ENCODE data around the gene FCN3. TPM values are rescaled to one million over a fixed set of nuclear protein-coding genes. Genes with fewer than 3 reads are reported as not detected.

The FCN3 gene
- total and polyA plus RNA-seq, 9 of the 15 experiments (the other 6 are each of a cell fraction or from before 2014, with no cell fraction given) = 0.49 TPM; not detected in 8

GRCh38 chr1:27321813-27322568 lies 52.6 kb downstream of the FCN3 start, which contains the start of gene TMEM222 (continued):
- TF ChIP-seq BRCA1 (IDR thresholded peaks at IDR 0.05) = no peak
- TF ChIP-seq BRCA1 (CRISPR knock-in tag; IDR thresholded peaks at IDR 0.05) = no peak
- no peak for TF ChIP-seq MLLT1 (IDR thresholded peaks at IDR 0.05)
- 0 out of 2 replicates have a peak, but pooled peaks have one; percentile 36 for TF ChIP-seq RUNX1 (IDR thresholded peaks at IDR 0.05; ENCODE audit: low read depth)
- TF ChIP-seq TCF7L2 (IDR thresholded peaks at IDR 0.05; ENCODE audit: low read depth, low read length) = no peak
- peak; percentile 96 for TF ChIP-seq DIDO1 (tag; IDR thresholded peaks at IDR 0.05; ENCODE audit: low read depth)
- no peak for TF ChIP-seq POLR2AphosphoS2 (IDR thresholded peaks at IDR 0.05; ENCODE audit: low read length)
- TF ChIP-seq RBM39 (optimal IDR thresholded peaks at IDR 0.05; ENCODE audit: low read depth, low read length) = no peak
- peak; percentile 97 for TF ChIP-seq ZNF511 (CRISPR knock-in tag; IDR thresholded peaks at IDR 0.05)
- no peak for TF ChIP-seq ZBTB8A (IDR thresholded peaks at IDR 0.05; ENCODE audit: partially characterized antibody)
- TF ChIP-seq GMEB1 (CRISPR knock-in tag; IDR thresholded peaks at IDR 0.05) = peak; percentile 81
- TF ChIP-seq RFX1 (IDR thresholded peaks at IDR 0.05) = peak; percentile 65
- TF ChIP-seq TFE3 (CRISPR knock-in tag; IDR thresholded peaks at IDR 0.05) = no peak
- 0 out of 2 replicates have a peak, but pooled peaks have one; percentile 66 for TF ChIP-seq ZNF175 (CRISPR knock-in tag; IDR thresholded peaks at IDR 0.05; ENCODE audit: low read depth)
- no peak for TF ChIP-seq PURB (CRISPR knock-in tag; IDR thresholded peaks at IDR 0.05; ENCODE audit: low read depth)
- TF ChIP-seq SMARCC2 (IDR thresholded peaks at IDR 0.05; ENCODE audit: low read depth) = no peak
- TF ChIP-seq MYNN (IDR thresholded peaks at IDR 0.05) = peak; percentile 80; the same call in 1 of the 2 replicates
- no peak for TF ChIP-seq MYNN (CRISPR knock-in tag; IDR thresholded peaks at IDR 0.05)
- peak; percentile 99 for TF ChIP-seq CREM (IDR thresholded peaks at IDR 0.05; ENCODE audit: low read depth)
- no peak; the same call in 1 of the 2 replicates for TF ChIP-seq TCF15 (CRISPR knock-in tag; IDR thresholded peaks at IDR 0.05)
- TF ChIP-seq NFATC3 (IDR thresholded peaks at IDR 0.05) = no peak
- TF ChIP-seq PHB2 (IDR thresholded peaks at IDR 0.05; ENCODE audit: low read depth) = no peak
- 0 out of 2 replicates have a peak, but pooled peaks have one; percentile 44 for TF ChIP-seq ZNF143 (CRISPR knock-in tag; IDR thresholded peaks at IDR 0.05)
- TF ChIP-seq ILK (tag; IDR thresholded peaks at IDR 0.05; ENCODE audit: borderline replicate concordance, low read depth) = no peak
- TF ChIP-seq ZNF444 (CRISPR knock-in tag; IDR thresholded peaks at IDR 0.05) = no peak
